BLaER1 (cell line): ENCODE data around the gene TNRC6C.
A peak's percentile ranks its signal among the peaks of the same experiment; 100 is the strongest.

ENCODE experiments used
- H3K27ac ChIP-seq: shearing (Covaris generic); formaldehyde crosslinking; 2 replicates; pipeline ENCODE4 v1.8.1; 2022
- H3K27me3 ChIP-seq: shearing (Covaris generic); formaldehyde crosslinking; 2 replicates; pipeline ENCODE4 v1.8.1; 2022
- H3K36me3 ChIP-seq: shearing (Covaris generic); formaldehyde crosslinking; 2 replicates; pipeline ENCODE4 v1.8.1; 2022
- H3K4me1 ChIP-seq: shearing (Covaris generic); formaldehyde crosslinking; 2 replicates; pipeline ENCODE4 v1.8.1; 2022
- H3K4me2 ChIP-seq: shearing (Covaris generic); formaldehyde crosslinking; 2 replicates; pipeline ENCODE4 v1.8.1; 2022
- H3K4me3 ChIP-seq: shearing (Covaris generic); formaldehyde crosslinking; 2 replicates; pipeline ENCODE4 v1.8.1; 2022
- H3K9ac ChIP-seq: shearing (Covaris generic); formaldehyde crosslinking; 2 replicates; pipeline ENCODE4 v1.8.1; 2022
- H3K9me3 ChIP-seq: shearing (Covaris generic); formaldehyde crosslinking; 2 replicates; pipeline ENCODE4 v1.8.1; 2022
- H4K20me1 ChIP-seq: shearing (Covaris generic); formaldehyde crosslinking; 2 replicates; pipeline ENCODE4 v1.8.1; 2022
- Cebpa-rat ChIP-seq: shearing (Covaris generic); IDR thresholded peaks from 2 replicates; pipeline ENCODE4 v1.8.1; 2022

TNRC6C gene

DNA sequence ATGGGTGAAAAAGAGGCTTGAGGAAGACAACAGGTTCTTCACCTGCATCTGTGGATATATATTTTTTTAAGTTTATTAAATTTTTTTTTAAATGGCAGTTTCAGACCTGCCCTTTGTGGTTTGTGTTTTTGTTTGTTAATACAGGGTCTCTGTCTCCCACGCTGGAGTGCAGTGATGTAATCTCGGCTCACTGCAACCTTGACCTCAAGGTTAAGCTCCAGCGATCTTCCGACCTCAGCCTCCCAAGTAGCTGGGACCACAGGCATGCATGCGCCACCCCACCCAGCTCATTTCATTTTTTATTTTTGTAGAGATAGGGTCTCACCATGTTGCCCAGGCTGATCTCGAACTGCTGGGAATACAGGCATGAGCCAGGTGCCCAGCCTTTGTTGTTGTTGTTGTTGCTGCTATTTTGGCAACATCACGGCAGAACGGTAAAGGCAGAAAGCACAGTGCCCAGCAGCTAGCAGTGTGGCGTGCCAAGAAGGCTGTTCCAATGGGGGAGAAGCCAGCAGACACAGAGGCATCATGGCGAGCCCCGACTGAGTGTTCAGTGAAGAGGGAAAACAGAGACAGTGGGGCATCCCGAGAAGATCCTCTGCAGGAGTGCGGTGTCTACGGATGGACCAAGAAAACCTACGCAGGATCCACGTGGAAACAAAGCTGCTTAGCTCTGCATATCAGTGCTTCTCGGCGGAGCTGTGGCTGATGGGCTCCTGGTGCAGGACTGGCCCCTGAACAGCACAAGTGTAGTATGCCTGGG lies 150.4 kb downstream of the TNRC6C start:
- Histone ChIP-seq H3K9me3 (no peaks in the 10 kb centered on the region), H3K36me3 (peaks cover 84% of the 10 kb centered on the region), H3K9ac (peak overlapping the region; percentile 9; the same call in 1 of the 2 replicates), H3K4me2 (peak overlapping the region; percentile 24; the same call in 1 of the 2 replicates), H3K27me3 (no peaks in the 10 kb centered on the region), H3K4me3 (no peak overlapping the region), H4K20me1 (peaks cover 58% of the 10 kb centered on the region), H3K27ac (no peak overlapping the region), H3K4me1 (peaks cover 26% of the 10 kb centered on the region)
- 0 out of 2 replicates have a peak, but pooled peaks have one; percentile 25 for TF ChIP-seq Cebpa-rat

DNA sequence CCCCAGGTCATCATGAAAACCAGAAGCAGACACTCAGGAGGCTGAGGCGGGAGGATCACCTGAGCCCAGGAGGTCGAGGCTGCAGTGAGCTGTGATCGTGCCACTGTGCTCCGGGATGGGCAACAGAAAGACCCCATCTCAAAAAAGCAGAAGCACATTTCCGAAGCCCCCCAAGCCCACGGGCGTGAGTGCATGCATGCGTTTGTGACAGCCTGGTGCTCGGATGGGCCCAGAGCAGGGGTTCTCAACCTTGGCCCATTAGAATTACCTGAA lies 150.9 kb downstream of the TNRC6C start:
- Histone ChIP-seq H3K9ac (peak overlapping the region; percentile 9; the same call in 1 of the 2 replicates), H3K36me3 (peaks cover 84% of the 10 kb centered on the region), H3K4me3 (no peak overlapping the region), H3K9me3 (no peaks in the 10 kb centered on the region), H3K27ac (no peak overlapping the region), H4K20me1 (peaks cover 63% of the 10 kb centered on the region), H3K4me2 (no peak overlapping the region), H3K4me1 (peaks cover 26% of the 10 kb centered on the region), H3K27me3 (no peaks in the 10 kb centered on the region)
- no peak for TF ChIP-seq Cebpa-rat

DNA sequence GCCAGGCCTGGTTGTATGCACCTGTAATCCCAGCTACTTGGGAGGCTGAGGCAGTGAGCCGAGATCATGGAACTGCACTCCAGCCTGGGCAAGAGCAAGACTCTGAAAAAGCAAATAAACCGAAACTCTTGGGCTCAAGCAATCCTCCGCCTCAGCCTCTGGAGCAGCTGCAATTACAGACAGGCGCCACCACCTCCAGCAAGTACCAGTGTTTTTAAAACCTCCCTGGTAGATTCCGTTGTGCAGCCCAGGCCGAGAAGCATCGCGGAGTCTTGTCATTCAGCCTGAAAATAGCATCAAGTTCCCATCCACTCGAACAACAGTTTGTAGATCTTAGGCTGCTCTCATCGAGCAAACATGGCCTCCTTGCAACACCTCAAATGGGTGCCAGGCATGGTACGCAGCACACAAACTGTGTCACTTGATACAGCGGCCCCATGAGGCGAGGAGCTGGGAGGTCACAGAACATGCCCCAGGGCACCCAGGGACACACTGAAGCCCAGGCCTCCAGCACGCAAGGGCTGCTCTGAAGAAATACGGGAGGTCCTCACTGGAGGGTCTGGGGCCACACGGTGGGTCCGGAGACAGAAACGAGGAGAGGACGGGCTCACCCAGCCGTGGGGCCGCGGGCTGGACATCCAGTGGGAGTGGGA lies 152.0 kb downstream of the TNRC6C start:
- H3K9me3 ChIP-seq = no peaks in the 10 kb centered on the region
- peaks cover 73% of the 10 kb centered on the region for H4K20me1 ChIP-seq
- no peak overlapping the region for H3K4me2 ChIP-seq
- H3K36me3 ChIP-seq = peaks cover 83% of the 10 kb centered on the region
- H3K4me3 ChIP-seq = no peak overlapping the region
- peaks cover 26% of the 10 kb centered on the region for H3K4me1 ChIP-seq
- H3K27ac ChIP-seq = no peak overlapping the region
- H3K9ac ChIP-seq = no peak overlapping the region
- H3K27me3 ChIP-seq = no peaks in the 10 kb centered on the region
- no peak for TF ChIP-seq Cebpa-rat

DNA sequence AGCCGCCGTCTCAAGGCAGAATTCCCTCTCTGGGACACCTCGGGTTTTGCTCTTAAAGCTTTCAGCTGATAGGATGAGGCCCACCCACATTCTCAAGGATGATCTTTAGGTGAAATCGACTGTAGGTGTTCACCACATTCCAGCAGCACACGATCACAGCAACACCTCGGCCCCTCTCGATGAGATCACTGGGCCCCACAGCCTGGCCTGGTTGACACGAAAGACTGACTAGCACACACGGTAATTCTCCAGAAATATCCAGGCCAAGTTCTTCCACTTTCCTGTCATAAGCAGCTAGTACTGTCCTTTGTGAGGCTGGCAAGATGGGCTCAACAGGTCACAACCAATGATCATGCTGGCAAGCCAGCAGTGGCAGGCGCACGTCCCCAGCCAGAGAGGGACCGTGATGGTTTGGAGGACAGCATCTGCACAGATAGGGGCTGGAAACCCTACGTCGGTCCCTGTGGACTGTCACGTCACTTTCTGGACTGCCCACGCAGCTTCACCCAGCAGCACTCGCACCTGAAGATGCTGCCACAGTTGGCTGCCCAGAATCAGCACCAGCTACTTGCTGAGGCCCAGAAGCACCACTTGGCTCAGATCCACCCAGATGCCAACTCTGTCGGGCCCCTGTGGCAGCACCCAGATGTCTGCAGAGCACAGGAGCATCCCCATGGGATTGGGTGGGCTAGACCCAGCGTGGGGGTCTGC lies 152.7 kb downstream of the TNRC6C start:
- no peaks in the 10 kb centered on the region for H3K27me3 ChIP-seq
- no peak overlapping the region for H3K4me2 ChIP-seq
- H3K9me3 ChIP-seq = no peaks in the 10 kb centered on the region
- peaks cover 81% of the 10 kb centered on the region for H3K36me3 ChIP-seq
- H4K20me1 ChIP-seq = peaks cover 77% of the 10 kb centered on the region
- no peak overlapping the region for H3K9ac ChIP-seq
- peaks cover 26% of the 10 kb centered on the region for H3K4me1 ChIP-seq
- no peak overlapping the region for H3K4me3 ChIP-seq
- TF ChIP-seq Cebpa-rat = no peak
- no peak overlapping the region for H3K27ac ChIP-seq

DNA sequence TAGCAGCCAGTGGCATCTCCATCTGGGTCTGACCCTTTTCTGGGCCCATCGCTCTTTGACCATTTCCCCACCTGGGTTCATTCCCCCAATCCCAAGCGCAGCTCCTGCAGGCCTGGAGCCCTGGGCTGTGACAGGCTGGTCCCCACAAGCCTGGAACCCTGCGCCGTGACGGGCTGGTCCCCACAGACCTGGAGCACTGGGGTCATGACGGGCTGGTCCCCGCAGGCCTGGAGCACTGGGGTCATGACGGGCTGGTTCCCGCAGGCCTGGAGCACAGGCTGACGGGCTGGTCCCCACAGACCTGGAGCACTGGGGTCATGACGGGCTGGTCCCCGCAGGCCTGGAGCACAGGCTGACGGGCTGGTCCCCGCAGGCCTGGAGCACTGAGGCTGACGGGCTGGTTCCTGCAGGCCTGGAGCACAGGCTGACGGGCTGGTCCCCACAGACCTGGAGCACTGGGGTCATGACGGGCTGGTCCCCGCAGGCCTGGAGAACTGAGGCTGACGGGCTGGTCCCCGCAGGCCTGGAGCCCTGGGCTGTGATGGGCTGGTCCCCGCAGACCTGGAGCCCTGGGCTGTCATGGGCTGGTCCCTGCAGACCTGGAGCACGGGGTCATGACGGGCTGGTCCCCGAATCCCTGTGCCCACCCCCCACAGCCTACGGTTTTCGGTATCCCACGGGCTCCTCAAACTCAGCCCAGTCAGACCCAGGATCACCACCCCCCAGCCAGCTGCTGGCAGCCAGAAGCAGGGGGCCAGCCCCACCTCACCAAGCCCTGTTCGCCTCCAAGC lies 153.4 kb downstream of the TNRC6C start:
- TF ChIP-seq Cebpa-rat = no peak
- peaks cover 85% of the 10 kb centered on the region for H4K20me1 ChIP-seq

DNA sequence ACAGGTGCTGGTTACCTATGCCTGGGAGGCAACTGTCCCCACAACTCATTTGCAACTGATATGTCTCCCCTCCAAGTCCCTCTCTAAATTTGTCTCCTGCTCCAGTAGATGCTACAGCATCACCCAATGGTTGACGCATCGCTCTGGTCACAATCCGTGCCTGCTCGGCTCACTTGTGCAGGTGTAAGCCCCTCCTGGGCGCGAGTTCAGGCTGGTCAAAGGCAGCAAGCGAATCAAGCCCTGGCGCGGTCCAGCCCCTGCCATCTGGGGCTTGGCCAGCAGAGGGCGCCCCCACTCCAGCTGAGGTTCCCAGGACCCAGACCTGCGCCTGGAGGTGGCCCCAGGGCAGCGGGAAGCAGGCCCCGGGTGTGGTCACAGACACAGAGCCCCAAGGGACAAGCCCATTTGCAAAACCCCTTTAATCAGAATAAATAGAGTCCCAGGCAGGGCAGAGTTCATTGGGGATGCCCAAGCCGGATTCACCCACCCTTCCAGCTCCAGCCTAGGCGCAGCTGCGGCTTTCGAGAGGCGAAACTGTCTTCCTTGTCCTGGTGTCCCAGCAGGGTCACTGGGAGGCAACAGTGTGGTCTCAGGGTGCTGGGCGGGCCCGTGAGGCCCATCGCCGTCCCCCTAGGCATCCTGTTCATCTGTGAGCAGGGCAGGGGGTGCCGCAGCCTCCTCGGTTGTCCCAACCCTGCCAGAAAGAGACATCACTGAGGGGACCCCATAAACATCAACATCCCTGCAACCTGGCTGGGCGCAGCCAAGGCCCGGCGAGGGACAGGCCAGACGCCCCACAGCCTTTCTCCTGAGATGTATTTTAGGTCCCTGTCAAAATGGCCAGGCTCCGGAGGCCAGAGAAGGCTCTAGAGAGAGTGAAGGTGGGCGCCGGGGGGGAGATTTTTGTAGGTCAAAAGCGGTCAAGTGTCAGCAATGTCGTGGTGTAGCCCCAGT lies 154.3 kb downstream of the TNRC6C start:
- H3K36me3 ChIP-seq = peaks cover 96% of the 10 kb centered on the region
- H3K4me1 ChIP-seq = peaks cover 39% of the 10 kb centered on the region
- H3K27me3 ChIP-seq = no peaks in the 10 kb centered on the region
- no peak for TF ChIP-seq Cebpa-rat
- H3K4me2 ChIP-seq = peak overlapping the region; percentile 56
- H4K20me1 ChIP-seq = peaks cover 93% of the 10 kb centered on the region
- H3K9me3 ChIP-seq = no peaks in the 10 kb centered on the region
- no peak overlapping the region for H3K27ac ChIP-seq
- no peak overlapping the region for H3K9ac ChIP-seq
- H3K4me3 ChIP-seq = 0 out of 2 replicates have a peak overlapping the region, but pooled peaks have one; percentile 11

More for the DNA sequence above, 153.4 kb downstream of the TNRC6C start:
- Histone ChIP-seq H3K27ac (no peak overlapping the region), H3K4me2 (no peak overlapping the region), H3K9me3 (no peaks in the 10 kb centered on the region), H3K9ac (no peak overlapping the region), H3K4me3 (no peak overlapping the region), H3K27me3 (no peaks in the 10 kb centered on the region), H3K4me1 (peaks cover 30% of the 10 kb centered on the region), H3K36me3 (peaks cover 88% of the 10 kb centered on the region)

DNA sequence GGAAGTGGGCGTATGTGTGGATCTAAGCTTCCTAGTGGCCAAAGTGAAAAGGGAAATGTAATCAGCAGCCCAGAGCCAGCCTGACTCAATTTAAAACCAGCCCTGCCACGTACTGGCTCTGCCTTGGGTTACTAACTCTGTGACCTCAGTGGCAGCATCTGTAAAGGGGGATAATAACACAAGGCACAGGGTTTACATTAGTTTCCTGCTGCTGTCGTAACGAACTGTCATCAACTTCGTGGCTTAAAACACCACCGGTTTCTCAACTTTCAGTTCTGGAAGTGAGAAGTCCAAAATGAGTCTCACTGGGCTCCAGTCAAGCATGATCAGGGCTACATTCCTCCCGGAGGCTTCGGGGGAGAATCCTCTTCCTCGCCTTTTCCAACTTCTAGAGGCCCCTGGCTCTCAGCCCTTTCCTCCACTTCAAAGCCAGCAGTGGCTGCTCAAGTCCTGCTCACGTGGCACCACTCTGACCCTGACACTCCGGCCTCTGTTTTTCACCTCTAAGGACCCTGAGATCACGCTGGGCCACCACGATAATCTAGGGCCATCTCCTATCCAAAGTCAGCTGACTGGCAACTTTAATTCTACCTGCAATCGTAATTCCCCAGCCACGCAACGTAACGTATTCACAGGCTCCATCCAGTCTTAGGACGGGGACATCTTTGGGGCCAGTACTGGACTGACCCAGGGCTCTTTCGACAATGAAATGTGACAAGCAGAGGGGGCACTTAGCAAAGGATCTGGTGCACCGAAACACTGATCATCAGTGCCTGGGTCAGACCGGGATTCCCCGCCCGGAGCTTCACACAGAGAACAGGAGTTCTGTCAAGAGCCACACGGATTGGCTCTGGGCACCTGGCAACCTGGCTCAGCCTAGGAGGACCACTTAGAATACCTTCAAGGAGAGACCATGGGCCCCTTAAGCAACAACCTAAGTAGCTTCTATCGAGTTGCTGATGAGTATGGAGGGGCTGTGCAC lies 155.6 kb downstream of the TNRC6C start:
- Histone ChIP-seq H3K9me3 (no peaks in the 10 kb centered on the region), H3K4me3 (no peak overlapping the region), H3K9ac (no peak overlapping the region), H4K20me1 (peaks cover 96% of the 10 kb centered on the region), H3K4me1 (peaks cover 43% of the 10 kb centered on the region), H3K36me3 (peaks cover 96% of the 10 kb centered on the region), H3K27me3 (no peaks in the 10 kb centered on the region), H3K27ac (no peak overlapping the region), H3K4me2 (no peak overlapping the region)
- TF ChIP-seq Cebpa-rat = no peak
